ENCODE data around the gene CFAP107.
"Not testable (repeated sequence)": the region's sequence is repeated elsewhere in the genome, so short reads cannot be mapped to it uniquely, and the experiment has no call there.

CFAP107 gene

GRCh38 chr1:12717301-12717838 is 28.6 kb upstream of the CFAP107 start:
- Mint-ChIP-seq H3K4me3 (no peak overlapping the region), H3K4me1 (no peaks in the 10 kb centered on the region), H3K27me3 (peaks cover 8% of the 10 kb centered on the region), H3K9me3 (no peaks in the 10 kb centered on the region), H3K36me3 (no peaks in the 10 kb centered on the region), H3K27ac (no peak overlapping the region)
- ATAC-seq (ENCODE audit: low read depth) = no peak
- DNase-seq (ENCODE audit: low spot score in 2 of 2) = no peak

GRCh38 chr1:12722626-12723025 is 23.4 kb upstream of the CFAP107 start:
- H3K4me3 Mint-ChIP-seq = no peak overlapping the region
- no peaks in the 10 kb centered on the region for H3K4me1 Mint-ChIP-seq
- H3K27me3 Mint-ChIP-seq = peaks cover 12% of the 10 kb centered on the region
- H3K9me3 Mint-ChIP-seq = no peaks in the 10 kb centered on the region
- no peak overlapping the region for H3K27ac Mint-ChIP-seq
- no peaks in the 10 kb centered on the region for H3K36me3 Mint-ChIP-seq
- DNase-seq (ENCODE audit: low spot score in 2 of 2) (no peak), ATAC-seq (ENCODE audit: low read depth) (no peak)

DNA sequence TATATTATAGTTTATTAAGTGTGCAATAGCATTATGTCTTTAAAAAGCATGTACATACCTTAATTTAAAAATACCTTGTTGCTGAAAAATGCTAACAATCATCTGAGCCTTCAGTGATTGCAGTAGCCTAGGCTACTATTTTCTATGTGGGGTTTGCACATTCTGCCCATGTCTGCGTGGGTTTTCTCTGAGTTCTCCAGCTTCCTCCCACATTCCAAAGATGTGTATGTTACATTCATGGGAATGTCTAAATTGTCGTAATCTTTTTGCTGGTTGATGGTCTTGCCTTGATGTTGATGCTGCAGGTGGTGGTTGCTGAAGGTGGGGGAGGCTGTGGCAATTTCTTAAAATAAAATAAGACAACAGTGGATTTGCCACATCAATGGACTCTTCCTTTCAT is 17.6 kb upstream of the CFAP107 start:
- ATAC-seq (ENCODE audit: low read depth) (no peak), DNase-seq (ENCODE audit: low spot score in 2 of 2) (no peak)
- Mint-ChIP-seq H3K9me3 (peaks cover 14% of the 10 kb centered on the region), H3K27ac (no peak overlapping the region), H3K4me1 (no peaks in the 10 kb centered on the region), H3K27me3 (peaks cover 12% of the 10 kb centered on the region), H3K4me3 (no peak overlapping the region), H3K36me3 (peaks cover 3% of the 10 kb centered on the region)

- DNase-seq (ENCODE audit: low spot score in 2 of 2) = no peak
- Mint-ChIP-seq H3K27ac (no peak overlapping the region), H3K36me3 (peaks cover 3% of the 10 kb centered on the region), H3K27me3 (peaks cover 14% of the 10 kb centered on the region), H3K9me3 (peaks cover 17% of the 10 kb centered on the region), H3K4me3 (no peak overlapping the region), H3K4me1 (no peaks in the 10 kb centered on the region)
- no peak for ATAC-seq (ENCODE audit: low read depth)
Measured at GRCh38 chr1:12730156-12730555, 15.8 kb upstream of the CFAP107 start.

DNA sequence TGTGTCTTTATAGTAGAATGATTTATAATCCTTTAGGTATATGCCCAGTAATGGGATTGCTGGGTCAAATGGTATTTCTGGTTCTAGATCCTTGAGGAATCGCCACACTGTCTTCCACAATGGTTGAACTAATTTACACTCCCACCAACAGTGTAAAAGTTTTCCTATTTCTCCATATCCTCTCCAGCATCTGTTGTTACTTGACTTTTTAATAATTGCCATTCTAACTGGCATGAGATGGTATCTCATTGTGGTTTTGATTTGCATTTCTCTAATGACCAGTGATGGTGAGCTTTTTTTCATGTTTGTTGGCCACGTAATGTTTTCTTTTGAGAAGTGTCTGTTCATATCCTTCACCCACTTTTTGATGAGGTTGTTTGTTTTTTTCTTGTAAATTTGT is 14.9 kb upstream of the CFAP107 start:
- H3K4me1 Mint-ChIP-seq; H3K27ac Mint-ChIP-seq; H3K36me3 Mint-ChIP-seq; ATAC-seq (ENCODE audit: low read depth); H3K4me3 Mint-ChIP-seq; DNase-seq (ENCODE audit: low spot score in 2 of 2): not testable (repeated sequence)
- H3K9me3 Mint-ChIP-seq = peaks cover 21% of the 10 kb centered on the region
- H3K27me3 Mint-ChIP-seq = peaks cover 17% of the 10 kb centered on the region

- no peak for DNase-seq (ENCODE audit: low spot score in 2 of 2)
- Mint-ChIP-seq H3K27ac (no peak overlapping the region), H3K9me3 (peaks cover 23% of the 10 kb centered on the region), H3K4me3 (no peak overlapping the region), H3K27me3 (peaks cover 22% of the 10 kb centered on the region), H3K36me3 (peaks cover 5% of the 10 kb centered on the region), H3K4me1 (no peaks in the 10 kb centered on the region)
- no peak for ATAC-seq (ENCODE audit: low read depth)
Measured at GRCh38 chr1:12734651-12735050, 11.3 kb upstream of the CFAP107 start.

DNA sequence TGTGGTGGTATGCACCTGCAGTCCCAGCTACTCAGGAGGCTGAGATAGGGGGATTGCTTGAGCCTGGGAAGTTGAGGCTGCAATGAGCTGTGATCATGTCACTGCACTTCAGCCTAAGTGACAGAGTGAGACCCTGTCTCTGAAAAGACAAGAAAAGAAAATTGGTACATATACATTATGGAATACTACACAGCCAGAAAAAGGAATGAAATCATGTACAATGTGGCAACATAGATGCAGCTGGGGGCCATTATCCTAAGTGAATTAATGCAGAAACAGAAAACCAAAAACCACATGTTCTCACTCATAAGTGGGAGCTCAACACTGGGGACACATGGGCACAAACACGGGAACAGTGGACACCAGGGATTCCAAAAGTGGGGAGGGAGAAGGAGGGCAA is 7.1 kb upstream of the CFAP107 start:
- H3K36me3 Mint-ChIP-seq = peaks cover 4% of the 10 kb centered on the region
- H3K27me3 Mint-ChIP-seq = peaks cover 16% of the 10 kb centered on the region
- ATAC-seq (ENCODE audit: low read depth) (no peak), DNase-seq (ENCODE audit: low spot score in 2 of 2) (no peak)
- H3K4me1 Mint-ChIP-seq = no peaks in the 10 kb centered on the region
- H3K9me3 Mint-ChIP-seq = peaks cover 11% of the 10 kb centered on the region
- H3K4me3 Mint-ChIP-seq = no peak overlapping the region
- H3K27ac Mint-ChIP-seq = no peak overlapping the region

GRCh38 chr1:12739613-12740012 is 6.4 kb upstream of the CFAP107 start:
- Mint-ChIP-seq H3K4me3 (no peak overlapping the region), H3K36me3 (peaks cover 5% of the 10 kb centered on the region), H3K27me3 (peaks cover 21% of the 10 kb centered on the region), H3K27ac (no peak overlapping the region), H3K9me3 (peaks cover 11% of the 10 kb centered on the region), H3K4me1 (no peaks in the 10 kb centered on the region)
- ATAC-seq (ENCODE audit: low read depth) (no peak), DNase-seq (ENCODE audit: low spot score in 2 of 2) (no peak)

- ATAC-seq (ENCODE audit: low read depth) = no peak
- no peak overlapping the region for H3K27ac Mint-ChIP-seq
- H3K27me3 Mint-ChIP-seq = peaks cover 19% of the 10 kb centered on the region
- no peak for DNase-seq (ENCODE audit: low spot score in 2 of 2)
- H3K9me3 Mint-ChIP-seq = peaks cover 3% of the 10 kb centered on the region
- peaks cover 1% of the 10 kb centered on the region for H3K36me3 Mint-ChIP-seq
- no peaks in the 10 kb centered on the region for H3K4me1 Mint-ChIP-seq
- no peak overlapping the region for H3K4me3 Mint-ChIP-seq
Measured at GRCh38 chr1:12741946-12742345, 4.1 kb upstream of the CFAP107 start.

DNA sequence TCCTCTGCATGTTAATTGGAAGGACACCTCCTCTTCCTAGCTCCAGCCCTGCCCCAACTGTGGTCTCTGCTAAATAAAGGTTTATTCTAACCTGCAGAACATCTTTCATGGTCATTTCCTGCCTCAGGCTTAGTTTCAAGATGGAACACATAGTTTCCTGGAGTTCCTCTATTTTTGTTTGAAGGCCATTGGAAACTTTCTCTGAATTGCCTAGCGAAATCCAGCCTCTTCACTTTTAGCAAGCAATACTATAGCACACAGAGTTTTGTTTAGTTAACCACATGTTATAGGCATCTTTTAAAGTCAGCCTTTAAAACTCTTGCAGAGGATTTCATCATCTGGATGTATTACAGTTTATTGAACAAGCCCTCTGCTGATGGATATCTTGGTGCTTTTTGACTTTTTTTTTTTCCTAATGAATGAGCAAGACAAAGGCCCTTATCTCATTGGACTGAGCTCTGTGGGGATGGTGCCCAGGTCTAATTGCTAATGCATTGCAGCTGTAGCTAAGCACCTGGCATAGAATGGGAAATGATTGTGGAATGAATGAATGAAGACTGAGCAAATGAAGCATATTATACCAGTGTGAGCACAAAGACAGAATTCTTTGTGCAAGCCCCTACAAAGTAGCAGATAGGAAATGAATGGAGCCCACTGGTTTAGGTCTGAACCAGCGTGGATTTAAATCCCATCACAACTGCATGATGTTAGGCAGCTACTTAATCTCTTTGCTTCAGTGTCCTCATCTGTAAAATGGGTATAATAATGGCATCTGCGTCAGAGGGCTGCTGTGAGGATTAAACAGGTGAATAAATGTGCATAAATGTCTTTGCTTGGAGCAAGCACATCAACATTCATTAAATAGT is 641 bp upstream of the CFAP107 start:
- Mint-ChIP-seq H3K9me3 (peaks cover 11% of the 10 kb centered on the region), H3K36me3 (peaks cover 1% of the 10 kb centered on the region), H3K27me3 (peaks cover 16% of the 10 kb centered on the region), H3K27ac (no peak overlapping the region), H3K4me1 (no peaks in the 10 kb centered on the region), H3K4me3 (no peak overlapping the region)
- ATAC-seq (ENCODE audit: low read depth) (no peak), DNase-seq (ENCODE audit: low spot score in 2 of 2) (no peak)

GRCh38 chr1:12748778-12749355 is 2.9 kb downstream of the CFAP107 start:
- no peak for ATAC-seq (ENCODE audit: low read depth)
- peaks cover 19% of the 10 kb centered on the region for H3K27me3 Mint-ChIP-seq
- H3K36me3 Mint-ChIP-seq = peaks cover 1% of the 10 kb centered on the region

DNA sequence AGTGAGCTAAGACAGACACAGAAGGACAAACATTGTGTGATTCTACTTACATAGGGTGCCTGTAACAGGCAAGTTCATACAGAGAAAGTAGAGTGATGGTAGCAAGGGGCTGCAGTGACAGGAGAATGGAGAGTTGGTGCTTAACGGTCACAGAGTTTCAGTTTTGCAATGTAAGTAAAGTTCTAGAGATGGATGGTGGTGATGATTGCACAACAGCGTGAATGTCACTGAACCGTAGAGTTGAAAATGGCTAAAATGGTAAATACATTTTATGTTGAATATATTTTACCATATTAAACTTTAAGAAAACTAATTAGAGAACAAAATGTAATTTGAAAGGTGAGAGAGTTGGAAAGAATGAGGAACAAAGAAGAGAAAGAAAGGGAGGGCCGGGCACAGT is 8.7 kb downstream of the CFAP107 start:
- no peaks in the 10 kb centered on the region for H3K4me1 Mint-ChIP-seq
- no peak overlapping the region for H3K27ac Mint-ChIP-seq
- peaks cover 12% of the 10 kb centered on the region for H3K27me3 Mint-ChIP-seq
- ATAC-seq (ENCODE audit: low read depth) (no peak), DNase-seq (ENCODE audit: low spot score in 2 of 2) (no peak)
- H3K4me3 Mint-ChIP-seq = no peak overlapping the region
- H3K36me3 Mint-ChIP-seq = no peaks in the 10 kb centered on the region
- peaks cover 8% of the 10 kb centered on the region for H3K9me3 Mint-ChIP-seq

More at GRCh38 chr1:12748778-12749355, 2.9 kb downstream of the CFAP107 start:
- H3K4me1 Mint-ChIP-seq = no peaks in the 10 kb centered on the region
- H3K9me3 Mint-ChIP-seq = peaks cover 15% of the 10 kb centered on the region
- no peak overlapping the region for H3K4me3 Mint-ChIP-seq
- no peak overlapping the region for H3K27ac Mint-ChIP-seq
- DNase-seq (ENCODE audit: low spot score in 2 of 2) = no peak

- ATAC-seq (ENCODE audit: low read depth) (no peak), DNase-seq (ENCODE audit: low spot score in 2 of 2) (no peak)
- Mint-ChIP-seq H3K27ac (no peak overlapping the region), H3K4me1 (no peaks in the 10 kb centered on the region), H3K4me3 (no peak overlapping the region), H3K36me3 (no peaks in the 10 kb centered on the region), H3K9me3 (no peaks in the 10 kb centered on the region), H3K27me3 (peaks cover 9% of the 10 kb centered on the region)
Measured at GRCh38 chr1:12756273-12756672, 10.3 kb downstream of the CFAP107 start.

DNA sequence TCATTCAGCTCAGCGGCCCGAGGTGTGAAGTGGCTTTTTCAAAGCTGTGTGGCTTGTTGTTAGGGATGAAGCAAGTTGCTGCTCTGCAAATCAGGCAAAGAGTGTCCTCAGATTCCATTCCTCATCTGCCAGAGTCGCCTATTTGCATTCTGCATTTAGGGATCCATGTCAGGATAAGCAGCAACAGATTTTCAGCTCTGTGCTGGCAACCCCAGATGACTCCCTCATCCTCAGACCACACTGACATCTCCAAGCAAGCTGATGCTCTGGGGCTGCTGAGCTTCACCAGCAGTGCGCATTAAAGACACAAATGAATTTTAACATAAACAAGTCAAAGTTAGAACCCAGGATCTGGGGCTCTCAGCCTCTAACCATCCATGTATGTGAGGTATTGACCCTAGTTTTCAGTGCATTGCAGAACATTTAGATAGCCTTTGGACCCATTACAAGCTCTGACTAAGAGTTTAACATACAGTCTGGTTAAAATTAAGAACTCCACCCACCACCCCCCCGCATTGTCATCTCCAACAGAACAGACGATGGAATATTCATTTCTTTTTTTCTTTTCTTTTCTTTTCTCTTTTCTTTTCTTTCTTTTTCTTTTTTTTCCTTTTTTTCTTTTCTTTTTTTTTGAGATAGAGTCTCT is 10.9 kb downstream of the CFAP107 start:
- Mint-ChIP-seq H3K9me3 (no peaks in the 10 kb centered on the region), H3K36me3 (no peaks in the 10 kb centered on the region), H3K4me3 (no peak overlapping the region), H3K27ac (no peak overlapping the region), H3K4me1 (no peaks in the 10 kb centered on the region), H3K27me3 (peaks cover 9% of the 10 kb centered on the region)
- DNase-seq (ENCODE audit: low spot score in 2 of 2) (no peak), ATAC-seq (ENCODE audit: low read depth) (no peak)

Measured in memory B cell (primary cell).